A549 (cell line): ENCODE data around the gene PSMD14. TPM values are rescaled to one million over a fixed set of nuclear protein-coding genes. Genes with fewer than 3 reads are reported as not detected.

Experiments used
- ATAC-seq, 2 experiments: fragments of 200-7000 bp in 1 of 2; fragments of >200 bp in 1 of 2; cut with Nextera tagmentation in 1 of 2; cut with Tn5 transposase in 1 of 2; 3 replicates each; pipeline versions ENCODE4 v1.8.0 to v1.9.1; 2018 to 2020; ENCODE audit warnings: mild to moderate bottlenecking in 1 of 2, moderate library complexity in 1 of 2
- CTCF ChIA-PET: fragments of 300-600 bp; sonication (Branson Sonifier 250); formaldehyde crosslinking; extraction: SDS; loops from one replicate; lab custom pipeline; 2021; ENCODE audit warnings: antibody characterized with exemption, inconsistent platforms; lab: Yijun Ruan, JAX
- POLR2A ChIA-PET: fragments of 350-600 bp; formaldehyde crosslinking; extraction: SDS; loops from one replicate; lab custom pipeline; 2021; ENCODE audit warnings: antibody characterized with exemption, inconsistent platforms; lab: Yijun Ruan, JAX
- DNase-seq, 2 experiments: peaks; one replicate each; pipeline versions ENCODE4 v3.0.0 to v3.0.0-alpha.2; 2011 to 2016; ENCODE audit warnings: low read depth in 1 of 2, low spot score in 1 of 2
- FAIRE-seq: peaks from 2 replicates; lab custom pipeline; 2011; peaks lifted over from hg19 to GRCh38; lab: Jason Lieb, UNC
- H3K27ac ChIP-seq, 2 experiments: fragments of >200 bp; sonication (Bioruptor Twin); formaldehyde crosslinking; 3 replicates each; pipeline ENCODE4 v1.5.1; 2016 to 2017
- H3K4me1 ChIP-seq: fragments of >200 bp; sonication (Bioruptor Twin); formaldehyde crosslinking; 3 replicates; pipeline ENCODE4 v1.6.1; 2016
- H3K4me2 ChIP-seq: fragments of >200 bp; sonication (Bioruptor Twin); formaldehyde crosslinking; 3 replicates; pipeline ENCODE4 v1.6.1; 2016
- H3K4me3 ChIP-seq: fragments of >200 bp; sonication (Bioruptor Twin); formaldehyde crosslinking; 3 replicates; pipeline ENCODE4 v1.5.1; 2016
- H3K9me3 ChIP-seq: fragments of >200 bp; sonication (Bioruptor Twin); formaldehyde crosslinking; 3 replicates; pipeline ENCODE4 v1.6.1; 2016
- BHLHE40 ChIP-seq: IDR thresholded peaks from 2 replicates; pipeline ENCODE4 v1.6.1; 2012; ENCODE audit warnings: low read depth, low read length, inconsistent platforms
- CBX2 ChIP-seq: fragments of 200-600 bp; sonication (generic); IDR thresholded peaks from 2 replicates; pipeline ENCODE4 v1.6.1; 2016; ENCODE audit warnings: low read depth, mild to moderate bottlenecking, borderline replicate concordance
- EP300 ChIP-seq, 2 experiments: fragments of >200 bp; sonication (Bioruptor Twin); formaldehyde crosslinking; IDR thresholded peaks; 2 replicates in 1 of 2; 3 replicates in 1 of 2; pipeline ENCODE4 v1.6.1; 2016 to 2017
- HOXA7 ChIP-seq: fragments of 250-450 bp; sonication (Bioruptor Pico); IDR thresholded peaks from 2 replicates; pipeline ENCODE4 v1.5.0; 2020; ENCODE audit warnings: mild to moderate bottlenecking, moderate library complexity
- HOXB13 ChIP-seq: fragments of 250-450 bp; sonication (Bioruptor Pico); IDR thresholded peaks from 2 replicates; pipeline ENCODE4 v1.5.0; 2020; ENCODE audit warnings: low read depth, mild to moderate bottlenecking, moderate library complexity
- HOXB5 ChIP-seq: fragments of 250-450 bp; sonication (Bioruptor Pico); IDR thresholded peaks from 2 replicates; pipeline ENCODE4 v1.5.0; 2020; ENCODE audit warnings: mild to moderate bottlenecking, moderate library complexity
- JUNB ChIP-seq: fragments of >200 bp; sonication (Bioruptor Twin); formaldehyde crosslinking; IDR thresholded peaks from 2 replicates; pipeline ENCODE4 v1.6.1; 2016
- KDM1A ChIP-seq: fragments of 200-600 bp; sonication (generic); IDR thresholded peaks from 2 replicates; pipeline ENCODE4 v1.6.1; 2016; ENCODE audit warnings: low read depth, mild to moderate bottlenecking
- KDM5A ChIP-seq: fragments of 200-600 bp; sonication (generic); IDR thresholded peaks from 2 replicates; pipeline ENCODE4 v1.6.1; 2016; ENCODE audit warnings: antibody characterized with exemption, mild to moderate bottlenecking
- MAFK ChIP-seq: fragments of 450-650 bp; IDR thresholded peaks from 2 replicates; pipeline ENCODE4 v1.6.1; 2014; ENCODE audit not compliant: partially characterized antibody
- MAX ChIP-seq: IDR thresholded peaks from 2 replicates; pipeline ENCODE4 v1.6.1; 2012
- MAZ ChIP-seq: fragments of 150-350 bp; IDR thresholded peaks from 2 replicates; pipeline ENCODE4 v1.6.1; 2014; ENCODE audit warnings: antibody characterized with exemption, low read depth, low read length, borderline replicate concordance
- NFE2L2 ChIP-seq: fragments of 150-350 bp; conservative IDR thresholded peaks from 2 replicates; pipeline ENCODE4 v1.6.1; 2014; ENCODE audit warnings: low read length
- PHF8 ChIP-seq: fragments of 200-600 bp; sonication (generic); IDR thresholded peaks from 2 replicates; pipeline ENCODE4 v1.6.1; 2016; ENCODE audit warnings: low read depth, mild to moderate bottlenecking, antibody characterized with exemption, moderate library complexity, borderline replicate concordance
- POLR2A ChIP-seq: IDR thresholded peaks from 2 replicates; pipeline ENCODE4 v1.6.1; 2012; ENCODE audit warnings: mild to moderate bottlenecking, low read length
- RARB ChIP-seq: fragments of 250-450 bp; sonication (Bioruptor Pico); IDR thresholded peaks from 2 replicates; pipeline ENCODE4 v1.8.0; 2021; ENCODE audit warnings: mild to moderate bottlenecking, moderate library complexity
- RCOR1 ChIP-seq: fragments of 150-350 bp; IDR thresholded peaks from 2 replicates; pipeline ENCODE4 v1.6.1; 2014; ENCODE audit warnings: antibody characterized with exemption, low read length, low read depth
- RFX5 ChIP-seq: fragments of 450-650 bp; IDR thresholded peaks from 2 replicates; pipeline ENCODE4 v1.7.1; 2014; ENCODE audit warnings: antibody characterized with exemption, mild to moderate bottlenecking, moderate library complexity
- TFCP2L1 ChIP-seq: fragments of 250-450 bp; sonication (Bioruptor Pico); IDR thresholded peaks from 2 replicates; pipeline ENCODE4 v1.5.0; 2021; ENCODE audit warnings: mild to moderate bottlenecking
- ZFP36 ChIP-seq: fragments of 450-650 bp; IDR thresholded peaks from 2 replicates; pipeline ENCODE4 v1.6.1; 2014; ENCODE audit warnings: borderline replicate concordance; ENCODE audit not compliant: partially characterized antibody
- ZNF302 ChIP-seq: fragments of 250-450 bp; sonication (Bioruptor Pico); IDR thresholded peaks from 2 replicates; pipeline ENCODE4 v1.9.0; 2021; ENCODE audit warnings: inconsistent platforms, mild to moderate bottlenecking, moderate library complexity
- WGBS: methylation state at CpG from one replicate; pipeline ENCODE4 v1.1.6; 2017; ENCODE audit errors: missing lambda C conversion rate; 5-methylcytosine and 5-hydroxymethylcytosine counted together
- polyA plus RNA-seq, 4 experiments: library from polyadenylated mRNA; depleted of rRNA in 3 of 4; stranded (reverse); fragments of >200 nt; fragmentation: RNase III in 1 of 4; extraction: RNeasy Plus Mini Kit Qiagen cat#74134 plus additional on column Dnase treatment in 1 of 4; gene quantifications; 2 replicates in 3 of 4; 3 replicates in 1 of 4; pipeline ENCODE4 v1.2.3, GENCODE V29; 2011 to 2017
- TF ChIP-seq, protein P1 (sequence below): fragments of 250-450 bp; sonication (Bioruptor Pico); IDR thresholded peaks from 2 replicates; pipeline ENCODE4 v1.5.0; 2021; ENCODE audit warnings: mild to moderate bottlenecking, moderate library complexity, borderline replicate concordance
- TF ChIP-seq, protein P2 (sequence below): IDR thresholded peaks from 2 replicates; pipeline ENCODE4 v1.6.1; 2012; ENCODE audit warnings: low read depth, borderline replicate concordance
- TF ChIP-seq, protein P3 (sequence below): fragments of >200 bp; sonication (Bioruptor Twin); formaldehyde crosslinking; IDR thresholded peaks from 3 replicates; pipeline ENCODE4 v1.6.1; 2016

Gene PSMD14
- polyA plus RNA-seq, 2 of the 4 experiments (the other 2 are of a cell fraction): 166 to 218 TPM

DNA sequence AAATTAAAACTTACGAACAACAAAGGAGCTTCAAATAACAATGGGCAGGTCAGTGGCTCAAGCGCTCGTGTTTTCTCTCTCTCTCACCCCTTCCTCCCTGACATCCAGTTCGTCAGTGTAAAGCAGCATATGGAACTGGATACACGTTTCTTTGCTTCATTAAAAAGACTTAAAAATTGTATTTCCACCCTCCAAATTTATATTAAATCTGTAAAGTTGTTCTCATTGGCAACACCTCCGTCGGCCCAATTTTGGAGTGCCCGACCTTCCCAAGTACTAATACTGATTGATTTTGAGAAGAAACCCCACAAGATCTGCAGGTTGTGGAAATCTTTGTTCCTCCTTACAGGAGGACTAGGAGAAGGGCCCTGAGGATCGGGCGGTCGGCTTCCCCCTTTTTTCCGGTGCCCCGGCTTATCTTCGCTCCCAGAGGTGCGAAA, 110.1 kb downstream of the PSMD14 start:
- 77% methylated on average over 15 of the region's 15 CpGs for WGBS
- TF ChIP-seq RFX5: no peak
- TF ChIP-seq, protein P1, sequence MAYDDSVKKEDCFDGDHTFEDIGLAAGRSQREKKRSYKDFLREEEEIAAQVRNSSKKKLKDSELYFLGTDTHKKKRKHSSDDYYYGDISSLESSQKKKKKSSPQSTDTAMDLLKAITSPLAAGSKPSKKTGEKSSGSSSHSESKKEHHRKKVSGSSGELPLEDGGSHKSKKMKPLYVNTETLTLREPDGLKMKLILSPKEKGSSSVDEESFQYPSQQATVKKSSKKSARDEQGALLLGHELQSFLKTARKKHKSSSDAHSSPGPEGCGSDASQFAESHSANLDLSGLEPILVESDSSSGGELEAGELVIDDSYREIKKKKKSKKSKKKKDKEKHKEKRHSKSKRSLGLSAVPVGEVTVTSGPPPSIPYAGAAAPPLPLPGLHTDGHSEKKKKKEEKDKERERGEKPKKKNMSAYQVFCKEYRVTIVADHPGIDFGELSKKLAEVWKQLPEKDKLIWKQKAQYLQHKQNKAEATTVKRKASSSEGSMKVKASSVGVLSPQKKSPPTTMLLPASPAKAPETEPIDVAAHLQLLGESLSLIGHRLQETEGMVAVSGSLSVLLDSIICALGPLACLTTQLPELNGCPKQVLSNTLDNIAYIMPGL (CRISPR knock-in tag): no peak
- no peak for TF ChIP-seq EP300 (IDR thresholded peaks at IDR 0.05)
- TF ChIP-seq ZFP36: no peak
- no peak for TF ChIP-seq NFE2L2
- no peak for TF ChIP-seq POLR2A
- no peak for FAIRE-seq

GRCh38 chr2:161418715-161419637, 110.8 kb downstream of the PSMD14 start:
- no peak for DNase-seq
- WGBS: 81% methylated on average over 41 of the region's 49 CpGs
- no peak for TF ChIP-seq PHF8
- no peak for TF ChIP-seq POLR2A
- TF ChIP-seq HOXA7 (CRISPR knock-in tag): no peak
- no peak for TF ChIP-seq CBX2
- TF ChIP-seq HOXB13: no peak
- no peak for TF ChIP-seq KDM1A
- TF ChIP-seq JUNB: no peak
- no peak for TF ChIP-seq MAX
- TF ChIP-seq MAZ: no peak
- TF ChIP-seq, protein P2, sequence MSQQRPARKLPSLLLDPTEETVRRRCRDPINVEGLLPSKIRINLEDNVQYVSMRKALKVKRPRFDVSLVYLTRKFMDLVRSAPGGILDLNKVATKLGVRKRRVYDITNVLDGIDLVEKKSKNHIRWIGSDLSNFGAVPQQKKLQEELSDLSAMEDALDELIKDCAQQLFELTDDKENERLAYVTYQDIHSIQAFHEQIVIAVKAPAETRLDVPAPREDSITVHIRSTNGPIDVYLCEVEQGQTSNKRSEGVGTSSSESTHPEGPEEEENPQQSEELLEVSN: no peak
- no peak for TF ChIP-seq TFCP2L1 (CRISPR knock-in tag)
- no peak for TF ChIP-seq MAFK
- TF ChIP-seq KDM5A: no peak
- TF ChIP-seq RARB (CRISPR knock-in tag): no peak
- no peak for TF ChIP-seq BHLHE40
- no peak for TF ChIP-seq HOXB5 (CRISPR knock-in tag)
- TF ChIP-seq, protein P3, sequence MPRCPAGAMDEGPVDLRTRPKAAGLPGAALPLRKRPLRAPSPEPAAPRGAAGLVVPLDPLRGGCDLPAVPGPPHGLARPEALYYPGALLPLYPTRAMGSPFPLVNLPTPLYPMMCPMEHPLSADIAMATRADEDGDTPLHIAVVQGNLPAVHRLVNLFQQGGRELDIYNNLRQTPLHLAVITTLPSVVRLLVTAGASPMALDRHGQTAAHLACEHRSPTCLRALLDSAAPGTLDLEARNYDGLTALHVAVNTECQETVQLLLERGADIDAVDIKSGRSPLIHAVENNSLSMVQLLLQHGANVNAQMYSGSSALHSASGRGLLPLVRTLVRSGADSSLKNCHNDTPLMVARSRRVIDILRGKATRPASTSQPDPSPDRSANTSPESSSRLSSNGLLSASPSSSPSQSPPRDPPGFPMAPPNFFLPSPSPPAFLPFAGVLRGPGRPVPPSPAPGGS: no peak
- no peak for TF ChIP-seq RCOR1
- TF ChIP-seq ZNF302: no peak
- TF ChIP-seq, all 56 proteins: peak for 0
- Histone ChIP-seq H3K9me3 (no peaks in the 10 kb centered on the region), H3K4me3 (no peak overlapping the region), H3K4me1 (no peaks in the 10 kb centered on the region), H3K27ac (no peak overlapping the region), H3K4me2 (no peak overlapping the region)
- POLR2A ChIA-PET: no interaction called here
- FAIRE-seq: no peak
- CTCF ChIA-PET: no interaction called here
- no peak for ATAC-seq

More for the DNA sequence above, 110.1 kb downstream of the PSMD14 start:
- H3K4me1 ChIP-seq: no peaks in the 10 kb centered on the region
- DNase-seq (no peak), ATAC-seq (no peak)
- no peak overlapping the region for H3K4me2 ChIP-seq
- ChIA-PET CTCF (no interaction called here), POLR2A (no interaction called here)
- no peaks in the 10 kb centered on the region for H3K9me3 ChIP-seq
- no peak overlapping the region for H3K27ac ChIP-seq
- no peak overlapping the region for H3K4me3 ChIP-seq
